Stimulated activated CD4-positive, alpha-beta T cell treated with anti-CD3 and anti-CD28 coated beads, Interleukin-4, amount 100 ng/mL, for 24 hours (primary cell): ENCODE measurements around the gene SNTG2.
"Not testable (repeated sequence)": the region's sequence is repeated elsewhere in the genome, so short reads cannot be mapped to it uniquely, and the experiment has no call there.

Experiments used
- DNase-seq: peaks from one replicate; pipeline ENCODE4 v3.0.0-alpha.2; 2020

Gene SNTG2

GRCh38 chr2:950080-950966 lies at the start of gene SNTG2:
TSS of gene SNTG2 (plus strand) at chr2:950849. CDS start at chr2:950997, 148 bp downstream.
- DNase-seq: peak; percentile 38

GRCh38 chr2:902584-902983 lies 48.1 kb upstream of the SNTG2 start:
- DNase-seq: no peak

- DNase-seq: no peak
Measured at GRCh38 chr2:903223-903900, 47.3 kb upstream of the SNTG2 start.

GRCh38 chr2:904246-905024 lies 46.2 kb upstream of the SNTG2 start:
- no peak for DNase-seq

- DNase-seq: no peak
Measured at GRCh38 chr2:905091-905832, 45.4 kb upstream of the SNTG2 start.

- DNase-seq: no peak
Measured at GRCh38 chr2:905833-906140, 44.9 kb upstream of the SNTG2 start.

GRCh38 chr2:907706-908105 lies 42.9 kb upstream of the SNTG2 start:
- DNase-seq: no peak

GRCh38 chr2:908568-908967 lies 42.1 kb upstream of the SNTG2 start:
- no peak for DNase-seq

GRCh38 chr2:909764-910379 lies 40.8 kb upstream of the SNTG2 start:
- not testable (repeated sequence) for DNase-seq

- no peak for DNase-seq
Measured at GRCh38 chr2:910698-911097, 40.0 kb upstream of the SNTG2 start.

- DNase-seq: no peak
Measured at GRCh38 chr2:915979-916378, 34.7 kb upstream of the SNTG2 start.

GRCh38 chr2:916935-917334 lies 33.7 kb upstream of the SNTG2 start:
- no peak for DNase-seq

- no peak for DNase-seq
Measured at GRCh38 chr2:919672-920071, 31.0 kb upstream of the SNTG2 start.

- no peak for DNase-seq
Measured at GRCh38 chr2:920573-920972, 30.1 kb upstream of the SNTG2 start.

GRCh38 chr2:920999-921398 lies 29.6 kb upstream of the SNTG2 start:
- DNase-seq: no peak

GRCh38 chr2:922185-922584 lies 28.5 kb upstream of the SNTG2 start:
- no peak for DNase-seq

GRCh38 chr2:923832-924601 lies 26.6 kb upstream of the SNTG2 start:
- no peak for DNase-seq

GRCh38 chr2:924701-925100 lies 25.9 kb upstream of the SNTG2 start:
- DNase-seq: no peak

GRCh38 chr2:925309-925708 lies 25.3 kb upstream of the SNTG2 start:
- DNase-seq: no peak

- no peak for DNase-seq
Measured at GRCh38 chr2:925711-926110, 24.9 kb upstream of the SNTG2 start.

- no peak for DNase-seq
Measured at GRCh38 chr2:926259-926793, 24.3 kb upstream of the SNTG2 start.
